ENCODE data around the gene PHC3. TPM values are rescaled to one million over a fixed set of nuclear protein-coding genes. Genes with fewer than 3 reads are reported as not detected.

Gene PHC3
- total RNA-seq, 6 experiments from 2014 or later: 38.8 to 61.3 (median 55.7) TPM

DNA sequence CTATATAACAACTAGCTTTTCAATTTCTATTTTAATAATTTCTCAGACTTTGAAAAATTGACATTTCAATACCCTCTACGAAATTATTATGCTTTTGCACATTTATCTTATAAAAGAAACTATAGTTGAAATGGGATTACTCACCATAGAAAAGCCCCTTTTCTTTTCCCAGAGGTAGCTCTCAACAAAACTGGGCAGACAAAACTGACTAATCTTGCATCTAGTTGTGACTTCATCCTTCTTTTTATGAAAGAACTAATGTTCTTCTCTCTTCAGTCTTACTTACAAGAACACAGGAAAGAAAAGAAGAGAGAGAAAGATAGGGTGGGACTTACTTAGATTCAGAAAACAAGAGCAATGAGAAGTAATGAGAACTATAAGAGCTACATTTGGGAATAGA lies 82.8 kb downstream of the PHC3 start:
- DNase-seq: no peak
- peaks cover 25% of the 10 kb centered on the region for H3K36me3 Mint-ChIP-seq (ENCODE audit: low read depth)
- no peaks in the 10 kb centered on the region for H3K27me3 Mint-ChIP-seq (ENCODE audit: insufficient read depth)
- H3K9me3 Mint-ChIP-seq: no peaks in the 10 kb centered on the region
- no peak overlapping the region for H3K4me3 Mint-ChIP-seq
- no peaks in the 10 kb centered on the region for H3K4me1 Mint-ChIP-seq (ENCODE audit: low read depth)
- no peak overlapping the region for H3K27ac Mint-ChIP-seq
- TF ChIP-seq, protein P1, sequence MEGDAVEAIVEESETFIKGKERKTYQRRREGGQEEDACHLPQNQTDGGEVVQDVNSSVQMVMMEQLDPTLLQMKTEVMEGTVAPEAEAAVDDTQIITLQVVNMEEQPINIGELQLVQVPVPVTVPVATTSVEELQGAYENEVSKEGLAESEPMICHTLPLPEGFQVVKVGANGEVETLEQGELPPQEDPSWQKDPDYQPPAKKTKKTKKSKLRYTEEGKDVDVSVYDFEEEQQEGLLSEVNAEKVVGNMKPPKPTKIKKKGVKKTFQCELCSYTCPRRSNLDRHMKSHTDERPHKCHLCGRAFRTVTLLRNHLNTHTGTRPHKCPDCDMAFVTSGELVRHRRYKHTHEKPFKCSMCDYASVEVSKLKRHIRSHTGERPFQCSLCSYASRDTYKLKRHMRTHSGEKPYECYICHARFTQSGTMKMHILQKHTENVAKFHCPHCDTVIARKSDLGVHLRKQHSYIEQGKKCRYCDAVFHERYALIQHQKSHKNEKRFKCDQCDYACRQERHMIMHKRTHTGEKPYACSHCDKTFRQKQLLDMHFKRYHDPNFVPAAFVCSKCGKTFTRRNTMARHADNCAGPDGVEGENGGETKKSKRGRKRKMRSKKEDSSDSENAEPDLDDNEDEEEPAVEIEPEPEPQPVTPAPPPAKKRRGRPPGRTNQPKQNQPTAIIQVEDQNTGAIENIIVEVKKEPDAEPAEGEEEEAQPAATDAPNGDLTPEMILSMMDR (IDR thresholded peaks at IDR 0.05): no peak

DNA sequence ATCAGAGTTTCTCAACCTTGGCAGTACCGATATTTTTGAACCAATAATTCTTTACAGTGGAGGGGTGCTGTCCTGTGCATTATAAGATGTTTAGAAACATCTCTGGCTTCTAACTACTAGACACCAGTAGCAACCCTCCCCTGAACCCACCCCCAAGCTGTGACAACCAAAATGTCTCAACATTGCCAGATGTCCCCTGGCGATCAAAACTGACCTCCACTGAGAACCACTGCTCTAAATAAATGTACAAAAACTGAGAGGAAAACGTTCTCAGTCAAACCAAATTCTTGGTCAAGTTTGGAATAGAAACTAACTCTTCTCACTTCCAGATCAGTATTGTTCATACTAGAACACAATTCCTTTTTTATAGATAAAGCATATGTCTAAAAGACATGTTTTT lies 85.2 kb downstream of the PHC3 start:
- Mint-ChIP-seq H3K9me3 (no peaks in the 10 kb centered on the region), H3K4me1 (ENCODE audit: low read depth) (no peaks in the 10 kb centered on the region), H3K4me3 (no peak overlapping the region), H3K27ac (no peak overlapping the region), H3K27me3 (ENCODE audit: insufficient read depth) (no peaks in the 10 kb centered on the region), H3K36me3 (ENCODE audit: low read depth) (peaks cover 16% of the 10 kb centered on the region)
- DNase-seq: no peak
- TF ChIP-seq, protein P1 (IDR thresholded peaks at IDR 0.05): no peak

DNA sequence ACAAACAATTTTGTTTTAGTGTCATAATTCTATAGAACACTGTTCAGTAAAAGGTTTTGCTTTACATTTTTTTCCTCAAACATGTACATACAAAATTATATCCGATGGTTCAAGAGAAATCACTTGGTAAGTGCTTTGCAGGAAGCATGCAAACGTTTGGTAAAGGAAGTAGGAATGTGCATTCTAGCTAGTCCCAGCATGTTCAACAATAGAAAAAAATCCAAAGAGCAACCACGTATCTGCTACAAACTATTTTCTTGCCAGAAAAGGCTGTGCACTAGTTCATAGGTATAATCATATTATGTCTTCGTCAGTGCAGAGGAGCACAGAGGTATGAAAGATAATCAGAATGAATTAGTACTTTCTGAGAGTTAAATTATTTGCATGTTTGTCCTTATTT lies 85.8 kb downstream of the PHC3 start:
- TF ChIP-seq, protein P1 (IDR thresholded peaks at IDR 0.05): no peak
- H3K9me3 Mint-ChIP-seq: no peaks in the 10 kb centered on the region
- H3K4me3 Mint-ChIP-seq: no peak overlapping the region
- peaks cover 16% of the 10 kb centered on the region; the same call in 1 of the 2 replicates for H3K36me3 Mint-ChIP-seq (ENCODE audit: low read depth)
- no peaks in the 10 kb centered on the region for H3K27me3 Mint-ChIP-seq (ENCODE audit: insufficient read depth)
- H3K4me1 Mint-ChIP-seq (ENCODE audit: low read depth): no peaks in the 10 kb centered on the region
- no peak for DNase-seq
- no peak overlapping the region for H3K27ac Mint-ChIP-seq

DNA sequence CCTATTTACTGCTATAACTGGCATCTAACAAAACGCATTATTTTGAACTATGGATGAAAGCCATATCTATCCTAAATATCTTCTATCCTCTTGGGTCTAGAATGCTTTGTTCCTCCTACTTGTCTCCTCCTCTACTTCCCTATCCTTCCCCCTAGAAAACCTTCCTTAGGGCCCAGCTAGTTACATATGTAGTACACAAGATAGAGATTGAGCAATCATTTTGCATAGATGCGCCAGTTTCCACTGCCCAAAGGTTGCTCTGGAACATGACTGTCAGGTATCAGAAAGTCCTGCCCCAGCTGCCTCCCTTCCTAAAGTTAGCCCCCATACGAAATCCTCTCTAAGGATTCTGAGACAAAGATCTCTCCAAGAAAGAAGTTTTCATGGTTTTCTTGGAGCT lies 88.6 kb downstream of the PHC3 start:
- Mint-ChIP-seq H3K36me3 (ENCODE audit: low read depth) (peaks cover 23% of the 10 kb centered on the region), H3K27ac (no peak overlapping the region), H3K27me3 (ENCODE audit: insufficient read depth) (no peaks in the 10 kb centered on the region), H3K4me3 (no peak overlapping the region), H3K4me1 (ENCODE audit: low read depth) (no peaks in the 10 kb centered on the region), H3K9me3 (no peaks in the 10 kb centered on the region)
- no peak for DNase-seq
- TF ChIP-seq, protein P1 (IDR thresholded peaks at IDR 0.05): no peak

DNA sequence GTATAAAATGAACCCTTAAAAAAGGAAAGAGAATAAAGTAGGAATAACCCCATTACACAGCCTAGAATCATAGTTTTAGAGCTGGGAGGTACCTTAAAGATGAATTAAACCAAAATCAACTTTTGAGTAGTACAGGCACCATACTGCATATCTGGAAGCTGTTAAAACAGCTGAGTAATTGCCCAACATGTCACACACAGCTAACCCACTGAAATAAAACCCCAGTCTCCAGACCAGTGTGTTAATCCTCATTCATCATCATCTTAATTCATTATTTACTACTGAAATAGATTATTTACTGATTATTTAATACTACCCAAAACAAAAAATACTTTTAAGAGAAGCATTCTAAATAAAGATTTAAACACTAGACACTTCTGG lies 90.9 kb downstream of the PHC3 start:
- no peak overlapping the region for H3K4me3 Mint-ChIP-seq
- H3K4me1 Mint-ChIP-seq (ENCODE audit: low read depth): no peaks in the 10 kb centered on the region
- no peaks in the 10 kb centered on the region for H3K27me3 Mint-ChIP-seq (ENCODE audit: insufficient read depth)
- DNase-seq: no peak
- H3K27ac Mint-ChIP-seq: no peak overlapping the region
- no peaks in the 10 kb centered on the region for H3K9me3 Mint-ChIP-seq
- peaks cover 23% of the 10 kb centered on the region for H3K36me3 Mint-ChIP-seq (ENCODE audit: low read depth)
- TF ChIP-seq, protein P1 (IDR thresholded peaks at IDR 0.05): no peak
